HUES6 (cell line): ENCODE measurements around the gene HOXB8.

Experiments
- H3K27ac ChIP-seq: 2 replicates; pipeline ENCODE4 v1.7.0; 2013; ENCODE audit warnings: low read depth, mild to moderate bottlenecking, low read length, inconsistent platforms
- H3K27me3 ChIP-seq: 2 replicates; pipeline ENCODE4 v1.6.1; 2013; ENCODE audit warnings: low read length; ENCODE audit not compliant: control insufficient read depth, insufficient read depth
- H3K36me3 ChIP-seq: 2 replicates; pipeline ENCODE4 v1.6.1; 2013; ENCODE audit warnings: low read length; ENCODE audit not compliant: control insufficient read depth, insufficient read depth
- H3K4me1 ChIP-seq: 2 replicates; pipeline ENCODE4 v1.6.1; 2013; ENCODE audit warnings: low read length; ENCODE audit not compliant: control insufficient read depth, insufficient read depth
- H3K4me3 ChIP-seq: 2 replicates; pipeline ENCODE4 v1.5.1; 2013; ENCODE audit warnings: low read depth, low read length
- H3K9ac ChIP-seq: one replicate; pipeline ENCODE4 v1.6.1; 2013; ENCODE audit warnings: mild to moderate bottlenecking, low read length
- H3K9me3 ChIP-seq: 2 replicates; pipeline ENCODE4 v1.6.1; 2013; ENCODE audit warnings: low read depth, low read length; ENCODE audit not compliant: control insufficient read depth, insufficient read depth

HOXB8 gene

DNA sequence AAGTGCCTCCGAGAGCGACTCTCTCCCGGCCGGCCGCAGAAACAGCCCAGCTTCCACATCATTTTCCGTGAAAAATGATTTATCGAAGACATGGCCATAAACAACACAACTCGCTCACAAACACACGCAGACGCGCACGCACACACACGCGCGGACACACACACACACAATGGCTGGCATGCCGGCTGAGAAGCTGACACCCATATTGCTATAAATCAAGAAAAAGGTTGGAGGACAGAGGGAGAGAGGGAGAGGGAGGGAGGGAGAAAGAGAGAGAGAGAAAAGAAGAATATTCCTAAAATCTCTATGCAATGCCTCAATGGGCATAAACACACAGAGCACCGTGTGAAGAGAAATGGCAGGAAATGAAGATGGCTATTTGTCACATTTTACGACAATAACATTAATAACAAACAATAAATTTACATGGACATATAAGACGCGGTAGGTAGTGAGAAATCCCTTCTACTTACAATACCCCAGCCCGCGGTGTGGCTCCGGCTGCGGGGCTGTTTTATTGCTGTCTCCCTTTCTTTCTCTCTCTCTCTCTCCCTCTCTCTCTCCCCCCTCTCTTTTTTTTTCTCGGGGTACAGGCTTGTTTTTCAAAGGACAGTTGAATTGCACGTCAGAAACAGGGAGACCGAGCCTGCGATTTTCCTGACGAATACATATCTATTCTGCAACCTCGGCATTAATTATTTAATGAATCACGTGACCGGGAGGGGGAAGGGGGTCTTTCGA lies 46.4 kb downstream of the HOXB8 start:
- Histone ChIP-seq H3K9ac (peak overlapping the region; percentile 76), H3K4me1 (peaks cover 82% of the 10 kb centered on the region), H3K36me3 (no peaks in the 10 kb centered on the region), H3K27me3 (peaks cover 100% of the 10 kb centered on the region), H3K27ac (no peak overlapping the region), H3K4me3 (peak overlapping the region; percentile 48; the same call in 1 of the 2 replicates), H3K9me3 (0 out of 2 replicates have a peak, but pooled peaks cover 2% of the 10 kb centered on the region)

DNA sequence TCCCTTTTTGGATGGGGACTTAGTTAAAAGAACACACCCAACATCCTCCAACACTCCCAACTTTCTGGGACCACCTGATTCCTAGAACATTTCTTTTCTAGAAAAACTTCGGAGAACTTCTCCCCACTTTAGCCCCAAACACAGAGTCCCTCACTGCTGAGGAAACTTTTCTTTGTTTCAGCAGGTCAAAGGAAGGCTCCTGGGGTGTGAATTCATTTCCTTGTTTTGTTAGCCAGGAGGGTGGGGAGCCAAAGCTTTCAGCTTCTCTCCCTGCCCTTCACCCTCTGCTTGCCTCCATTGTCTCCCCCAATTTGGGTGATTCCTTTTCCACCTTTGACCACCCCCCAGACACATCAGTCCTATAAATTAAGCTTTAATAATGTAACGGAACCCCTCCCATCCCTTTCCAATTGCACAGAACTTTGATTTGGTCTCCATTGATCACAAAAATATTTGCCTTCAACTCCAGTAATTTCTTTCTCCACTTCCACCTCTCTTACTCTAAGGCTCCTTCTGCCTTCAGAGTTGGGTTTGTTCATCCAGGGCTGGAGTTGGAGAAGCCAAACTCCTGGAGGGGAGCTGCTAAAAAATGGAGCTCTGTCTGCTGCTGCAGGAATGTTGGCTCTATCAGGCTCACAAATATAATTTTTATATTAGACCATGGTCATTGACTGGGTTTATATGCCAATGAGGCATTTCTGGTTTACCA lies 47.3 kb downstream of the HOXB8 start:
- Histone ChIP-seq H3K4me3 (peak overlapping the region; percentile 48; the same call in 1 of the 2 replicates), H3K27ac (no peak overlapping the region), H3K9ac (peak overlapping the region; percentile 55), H3K27me3 (peaks cover 100% of the 10 kb centered on the region), H3K9me3 (0 out of 2 replicates have a peak, but pooled peaks cover 2% of the 10 kb centered on the region), H3K4me1 (peaks cover 82% of the 10 kb centered on the region), H3K36me3 (no peaks in the 10 kb centered on the region)

DNA sequence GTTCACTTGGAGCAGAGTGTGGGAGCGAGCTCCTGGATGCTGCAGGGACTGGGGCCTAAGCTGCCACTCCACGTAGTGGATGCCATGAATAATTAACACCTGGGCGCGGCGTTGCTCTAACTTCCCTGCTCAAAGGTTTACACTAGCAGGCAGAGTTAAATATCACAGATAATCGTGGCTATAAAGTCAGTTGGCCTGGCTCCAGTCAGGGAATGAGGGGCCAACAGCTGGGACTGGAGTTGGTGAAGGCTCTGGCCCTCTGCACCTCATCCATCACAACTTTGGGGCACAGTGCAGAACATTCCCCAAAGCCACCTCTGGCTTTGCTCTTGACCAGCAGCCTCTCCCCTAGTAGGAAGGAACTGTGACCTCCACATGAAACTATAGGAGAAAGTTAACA lies 47.9 kb downstream of the HOXB8 start:
- H3K9ac ChIP-seq, result peak overlapping the region; percentile 55
- no peaks in the 10 kb centered on the region for H3K36me3 ChIP-seq
- H3K27ac ChIP-seq, result no peak overlapping the region
- H3K27me3 ChIP-seq, result peaks cover 100% of the 10 kb centered on the region
- H3K4me3 ChIP-seq, result peak overlapping the region; percentile 6; the same call in 1 of the 2 replicates
- H3K4me1 ChIP-seq, result peaks cover 81% of the 10 kb centered on the region
- H3K9me3 ChIP-seq, result 0 out of 2 replicates have a peak, but pooled peaks cover 2% of the 10 kb centered on the region

DNA sequence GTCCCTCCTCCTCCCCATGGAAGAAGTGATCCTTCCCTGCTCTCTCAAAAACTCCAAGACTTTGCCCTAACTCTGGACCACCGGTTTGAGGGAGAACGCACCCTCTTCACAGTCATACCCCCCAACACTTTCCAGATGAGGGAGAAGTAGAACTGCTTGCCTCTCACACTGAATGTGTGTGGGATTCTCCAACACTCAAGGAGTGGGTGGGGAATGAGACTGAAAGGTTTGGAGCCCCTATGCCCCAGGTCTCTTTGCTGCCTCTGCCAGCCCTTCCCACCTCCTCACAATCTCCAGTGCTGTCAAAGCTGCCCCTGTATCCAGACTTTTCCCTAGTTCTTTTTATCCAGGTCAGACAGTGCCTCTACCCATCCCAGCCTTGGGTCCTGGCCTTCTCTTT lies 48.4 kb downstream of the HOXB8 start:
- 0 out of 2 replicates have a peak, but pooled peaks cover 2% of the 10 kb centered on the region for H3K9me3 ChIP-seq
- peak overlapping the region; percentile 55 for H3K9ac ChIP-seq
- H3K36me3 ChIP-seq, result no peaks in the 10 kb centered on the region
- no peak overlapping the region; the same call in 1 of the 2 replicates for H3K4me3 ChIP-seq
- no peak overlapping the region for H3K27ac ChIP-seq
- H3K4me1 ChIP-seq, result peaks cover 80% of the 10 kb centered on the region
- peaks cover 100% of the 10 kb centered on the region for H3K27me3 ChIP-seq

DNA sequence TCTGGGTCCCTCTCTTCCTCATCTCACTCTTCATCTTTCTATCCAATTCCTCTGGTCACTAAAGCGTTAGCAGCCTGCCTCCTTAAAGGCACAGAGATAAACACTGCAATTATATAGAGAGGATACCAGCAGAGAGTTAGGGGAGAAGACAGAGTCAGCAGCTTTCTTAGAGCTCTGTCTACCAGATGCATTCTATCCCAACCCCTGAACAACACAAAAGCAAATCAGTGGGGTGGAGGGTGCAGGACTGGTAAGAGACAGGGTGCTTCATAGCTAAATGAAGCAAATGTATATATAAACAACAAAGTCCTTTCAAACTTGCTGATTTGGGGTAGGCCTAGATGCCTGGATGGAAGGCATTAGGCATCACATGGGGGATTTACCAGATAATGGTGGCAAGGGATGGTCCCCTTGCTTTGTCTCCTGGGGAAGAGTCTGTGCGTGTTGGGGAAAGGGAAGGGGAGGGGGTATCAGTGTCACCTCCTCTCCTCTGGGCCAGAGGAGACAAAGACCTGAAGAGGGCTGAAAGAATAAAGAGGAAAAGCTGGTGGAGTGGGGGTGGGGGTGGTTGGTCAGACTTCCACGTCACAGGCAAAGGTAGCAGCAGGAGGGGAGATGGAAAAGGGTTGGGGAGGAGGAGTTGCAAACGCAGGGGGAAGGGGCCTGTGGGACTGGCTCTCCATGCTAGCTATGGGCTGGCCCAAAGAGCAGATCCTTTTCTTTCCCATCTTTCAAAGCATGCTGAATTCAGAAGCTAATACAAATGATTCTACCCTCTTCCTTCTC lies 49.0 kb downstream of the HOXB8 start:
- peaks cover 75% of the 10 kb centered on the region for H3K4me1 ChIP-seq
- H3K9me3 ChIP-seq, result 0 out of 2 replicates have a peak, but pooled peaks cover 2% of the 10 kb centered on the region
- peaks cover 100% of the 10 kb centered on the region for H3K27me3 ChIP-seq
- no peak overlapping the region for H3K27ac ChIP-seq
- H3K9ac ChIP-seq, result peak overlapping the region; percentile 55
- H3K4me3 ChIP-seq, result peak overlapping the region; percentile 20; the same call in 1 of the 2 replicates
- no peaks in the 10 kb centered on the region for H3K36me3 ChIP-seq

DNA sequence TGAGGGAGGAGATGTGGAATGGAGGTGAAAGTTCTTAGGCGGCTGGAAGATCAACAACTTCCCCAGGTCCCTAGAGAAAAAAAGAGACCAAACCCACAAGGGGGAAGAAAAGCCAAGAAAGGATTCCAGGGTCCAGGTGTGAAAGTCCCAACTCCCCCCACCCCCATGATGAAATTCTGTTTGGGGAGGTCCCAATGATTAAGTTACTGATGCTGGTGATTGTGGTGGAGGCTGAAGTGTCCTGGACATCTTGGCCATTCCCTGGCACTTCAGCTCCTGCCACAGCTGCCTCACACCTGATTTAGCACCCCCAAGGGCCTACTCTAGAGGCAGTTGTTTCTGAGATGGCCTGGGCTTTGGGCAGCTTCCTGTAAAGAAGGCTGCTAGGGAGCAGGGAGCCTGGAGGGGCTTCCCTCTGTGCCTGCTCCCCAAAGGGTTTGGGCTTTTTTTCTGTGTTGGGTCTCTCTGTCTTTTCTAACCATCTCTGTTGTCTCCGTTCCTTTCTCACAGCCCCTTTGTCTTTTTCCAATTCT lies 50.0 kb downstream of the HOXB8 start:
- peak overlapping the region; percentile 56; the same call in 1 of the 2 replicates for H3K4me3 ChIP-seq
- H3K27me3 ChIP-seq, result peaks cover 100% of the 10 kb centered on the region
- H3K36me3 ChIP-seq, result no peaks in the 10 kb centered on the region

DNA sequence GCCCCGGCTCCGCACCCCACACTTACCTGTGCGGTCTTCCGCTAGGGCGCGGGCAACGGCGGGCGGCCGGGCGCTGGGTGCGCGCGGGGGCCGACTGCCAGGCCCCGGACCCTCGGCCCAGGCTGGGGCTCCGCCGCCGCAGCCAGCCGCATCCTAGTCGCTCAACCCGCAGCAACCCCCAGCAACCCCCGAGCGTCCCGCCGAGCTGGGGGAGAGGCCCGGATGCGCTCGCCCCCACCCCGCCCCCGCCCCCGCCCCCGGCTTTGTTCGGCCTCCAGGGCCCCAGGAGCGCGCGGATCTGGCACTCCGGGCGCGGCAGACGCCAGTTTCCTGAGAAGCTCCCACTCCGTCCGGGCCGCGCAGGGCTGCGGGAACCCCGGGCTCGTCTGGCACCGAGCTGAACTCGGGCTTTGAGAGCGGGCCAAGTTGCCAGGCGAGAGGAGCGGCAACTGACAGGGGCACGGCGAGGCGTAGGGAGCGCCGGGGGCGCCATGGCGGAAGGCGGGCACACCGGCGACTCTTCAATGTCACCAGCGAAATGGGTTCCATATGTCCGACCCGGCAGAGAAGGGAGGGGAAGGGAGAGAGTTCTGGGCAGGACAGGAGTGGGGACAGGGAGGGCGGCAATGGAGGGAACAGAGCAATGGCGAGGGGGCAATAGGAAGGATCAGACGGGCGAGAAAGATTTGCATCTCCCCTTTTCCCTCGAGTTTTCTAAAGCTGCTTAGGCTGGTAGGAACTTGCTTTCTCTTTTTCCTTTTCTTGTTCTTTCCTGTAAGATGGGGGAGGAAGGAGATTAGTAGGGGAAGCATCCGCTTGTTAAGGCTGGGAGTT lies 50.7 kb downstream of the HOXB8 start:
- H3K27me3 ChIP-seq, result peaks cover 100% of the 10 kb centered on the region
- H3K4me3 ChIP-seq, result peak overlapping the region; percentile 56
- H3K36me3 ChIP-seq, result no peaks in the 10 kb centered on the region
- H3K9ac ChIP-seq, result peak overlapping the region; percentile 75
- peaks cover 68% of the 10 kb centered on the region for H3K4me1 ChIP-seq
- H3K9me3 ChIP-seq, result 0 out of 2 replicates have a peak, but pooled peaks cover 2% of the 10 kb centered on the region
- no peak overlapping the region for H3K27ac ChIP-seq

More for the DNA sequence above, 50.0 kb downstream of the HOXB8 start:
- H3K9me3 ChIP-seq, result 0 out of 2 replicates have a peak, but pooled peaks cover 2% of the 10 kb centered on the region
- no peak overlapping the region for H3K27ac ChIP-seq
- H3K4me1 ChIP-seq, result peaks cover 66% of the 10 kb centered on the region
- H3K9ac ChIP-seq, result peak overlapping the region; percentile 75

DNA sequence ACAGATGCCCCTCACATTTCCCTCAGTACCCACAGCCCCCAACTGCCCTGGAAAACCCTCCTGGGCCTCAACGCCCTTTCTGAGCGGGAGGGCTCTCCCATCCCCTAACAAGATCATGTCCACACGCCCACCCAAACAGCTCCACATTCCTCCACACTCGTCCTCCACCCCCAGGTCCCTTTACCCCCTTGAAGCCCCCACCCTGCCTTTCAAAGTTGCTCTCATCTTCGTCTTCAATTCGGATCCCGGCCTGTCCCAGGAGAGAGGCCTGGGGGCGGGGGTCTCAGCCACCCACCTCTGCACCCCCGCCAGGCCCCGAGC lies 51.3 kb downstream of the HOXB8 start:
- H3K9ac ChIP-seq, result no peak overlapping the region
- peak overlapping the region; percentile 9; the same call in 1 of the 2 replicates for H3K4me3 ChIP-seq
- H3K9me3 ChIP-seq, result 0 out of 2 replicates have a peak, but pooled peaks cover 2% of the 10 kb centered on the region
- H3K27ac ChIP-seq, result no peak overlapping the region
- H3K27me3 ChIP-seq, result peaks cover 100% of the 10 kb centered on the region
- H3K36me3 ChIP-seq, result no peaks in the 10 kb centered on the region
- H3K4me1 ChIP-seq, result peaks cover 69% of the 10 kb centered on the region

DNA sequence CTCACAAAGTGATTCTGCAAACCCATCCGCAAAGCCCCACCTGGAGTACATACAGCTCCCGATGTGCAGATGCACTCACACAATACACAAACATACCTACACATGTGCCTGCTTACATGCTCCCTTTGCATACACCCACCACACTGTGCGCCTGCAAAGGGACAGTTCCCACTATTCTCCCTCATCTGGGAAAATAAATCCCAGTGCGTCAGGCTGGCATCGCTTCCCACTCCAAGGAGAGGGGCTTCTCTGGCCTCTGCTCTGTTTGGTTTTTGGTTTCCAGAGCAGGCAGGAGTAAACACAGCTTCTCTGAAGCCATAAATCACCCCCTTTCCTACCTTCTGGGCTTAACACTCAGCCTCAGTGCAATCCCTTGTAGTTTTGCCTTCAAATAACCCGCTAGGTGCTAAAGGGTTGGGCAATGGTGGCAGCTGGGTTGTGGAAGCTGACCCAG lies 51.7 kb downstream of the HOXB8 start:
- Histone ChIP-seq H3K4me3 (peak overlapping the region; percentile 9; the same call in 1 of the 2 replicates), H3K36me3 (no peaks in the 10 kb centered on the region), H3K27me3 (peaks cover 100% of the 10 kb centered on the region), H3K9ac (no peak overlapping the region), H3K9me3 (0 out of 2 replicates have a peak, but pooled peaks cover 2% of the 10 kb centered on the region), H3K27ac (no peak overlapping the region), H3K4me1 (peaks cover 69% of the 10 kb centered on the region)
